ENCODE measurements around the gene LIN37. TPM values are rescaled to one million over a fixed set of nuclear protein-coding genes. Genes with fewer than 3 reads are reported as not detected.

The LIN37 gene
- total and polyA plus RNA-seq, 7 donors = 8.4 to 19.1 (median 13.6) TPM

- Histone ChIP-seq H3K27me3 (no peaks in the 10 kb centered on the region), H3K4me3 (peak overlapping the region in 1 of 4 donors; percentile 85), H3K27ac (peak overlapping the region; percentile 88 to 97 (median 93)), H3K36me3 (peaks cover 23 to 52% (median 30%) of the 10 kb centered on the region in 4 donors), H3K4me1 (peaks cover 0 to 33% (median 28%) of the 10 kb centered on the region in 4 donors), H3K9me3 (no peaks in the 10 kb centered on the region)
- no peak for DNase-seq
- WGBS, 2 donors = 91 to 92% methylated on average over 32 of the region's 32 CpGs
- intact Hi-C loops (cut with DNase I) = loop anchor here (2.0 to 5.0 kb wide), 2 partner anchors 21 to 92 kb away; partner anchors contain the start of gene RBM42
- TF ChIP-seq EP300 (IDR thresholded peaks at IDR 0.05) = no peak
- TF ChIP-seq POLR2AphosphoS5 (IDR thresholded peaks at IDR 0.05) = no peak
Measured at GRCh38 chr19:35719402-35720162, 28.8 kb upstream of the LIN37 start.

GRCh38 chr19:35720163-35720524, 28.2 kb upstream of the LIN37 start:
- H3K36me3 ChIP-seq = peaks cover 29 to 57% (median 36%) of the 10 kb centered on the region in 4 donors
- no peaks in the 10 kb centered on the region for H3K9me3 ChIP-seq
- intact Hi-C loops (cut with DNase I) = no loop called here
- H3K4me1 ChIP-seq = peaks cover 0 to 33% (median 28%) of the 10 kb centered on the region in 4 donors
- H3K27ac ChIP-seq = no peak overlapping the region
- no peaks in the 10 kb centered on the region for H3K27me3 ChIP-seq
- no peak for TF ChIP-seq POLR2A (IDR thresholded peaks at IDR 0.05)
- TF ChIP-seq EP300 (IDR thresholded peaks at IDR 0.05) = no peak
- TF ChIP-seq, protein P1, sequence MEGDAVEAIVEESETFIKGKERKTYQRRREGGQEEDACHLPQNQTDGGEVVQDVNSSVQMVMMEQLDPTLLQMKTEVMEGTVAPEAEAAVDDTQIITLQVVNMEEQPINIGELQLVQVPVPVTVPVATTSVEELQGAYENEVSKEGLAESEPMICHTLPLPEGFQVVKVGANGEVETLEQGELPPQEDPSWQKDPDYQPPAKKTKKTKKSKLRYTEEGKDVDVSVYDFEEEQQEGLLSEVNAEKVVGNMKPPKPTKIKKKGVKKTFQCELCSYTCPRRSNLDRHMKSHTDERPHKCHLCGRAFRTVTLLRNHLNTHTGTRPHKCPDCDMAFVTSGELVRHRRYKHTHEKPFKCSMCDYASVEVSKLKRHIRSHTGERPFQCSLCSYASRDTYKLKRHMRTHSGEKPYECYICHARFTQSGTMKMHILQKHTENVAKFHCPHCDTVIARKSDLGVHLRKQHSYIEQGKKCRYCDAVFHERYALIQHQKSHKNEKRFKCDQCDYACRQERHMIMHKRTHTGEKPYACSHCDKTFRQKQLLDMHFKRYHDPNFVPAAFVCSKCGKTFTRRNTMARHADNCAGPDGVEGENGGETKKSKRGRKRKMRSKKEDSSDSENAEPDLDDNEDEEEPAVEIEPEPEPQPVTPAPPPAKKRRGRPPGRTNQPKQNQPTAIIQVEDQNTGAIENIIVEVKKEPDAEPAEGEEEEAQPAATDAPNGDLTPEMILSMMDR (IDR thresholded peaks at IDR 0.05) = no peak
- TF ChIP-seq POLR2AphosphoS5 (IDR thresholded peaks at IDR 0.05) = no peak
- no peak for DNase-seq
- 92 to 94% methylated on average over 9 of the region's 9 CpGs for WGBS, 2 donors
- no peak overlapping the region for H3K4me3 ChIP-seq

- Histone ChIP-seq H3K4me1 (peaks cover 0 to 30% (median 23%) of the 10 kb centered on the region in 4 donors), H3K9me3 (no peaks in the 10 kb centered on the region), H3K27me3 (no peaks in the 10 kb centered on the region), H3K4me3 (no peak overlapping the region), H3K36me3 (peaks cover 34 to 62% (median 41%) of the 10 kb centered on the region in 4 donors), H3K27ac (no peak overlapping the region)
- WGBS, 2 donors = 91 to 94% methylated on average over 17 of the region's 17 CpGs
- DNase-seq = no peak
- TF ChIP-seq, protein P1 (IDR thresholded peaks at IDR 0.05) = no peak
- TF ChIP-seq POLR2AphosphoS5 (IDR thresholded peaks at IDR 0.05) = no peak
- no peak for TF ChIP-seq POLR2A (IDR thresholded peaks at IDR 0.05)
- TF ChIP-seq EP300 (IDR thresholded peaks at IDR 0.05) = no peak
- intact Hi-C loops (cut with DNase I) = no loop called here
Measured at GRCh38 chr19:35720648-35721047, 27.7 kb upstream of the LIN37 start.

GRCh38 chr19:35721374-35721773, 27.0 kb upstream of the LIN37 start:
- Histone ChIP-seq H3K4me1 (peaks cover 0 to 23% (median 16%) of the 10 kb centered on the region in 4 donors), H3K4me3 (no peak overlapping the region), H3K9me3 (no peaks in the 10 kb centered on the region), H3K27me3 (no peaks in the 10 kb centered on the region), H3K36me3 (peaks cover 41 to 69% (median 48%) of the 10 kb centered on the region in 4 donors), H3K27ac (no peak overlapping the region)
- intact Hi-C loops (cut with DNase I) = no loop called here
- DNase-seq = no peak
- 95 to 96% methylated on average over 16 of the region's 16 CpGs for WGBS, 2 donors
- TF ChIP-seq POLR2A (IDR thresholded peaks at IDR 0.05) (no peak), POLR2AphosphoS5 (IDR thresholded peaks at IDR 0.05) (no peak), EP300 (IDR thresholded peaks at IDR 0.05) (no peak)
- TF ChIP-seq, protein P1 (IDR thresholded peaks at IDR 0.05) = no peak

- no peak for TF ChIP-seq EP300 (IDR thresholded peaks at IDR 0.05)
- intact Hi-C loops (cut with DNase I) = no loop called here
- no peak overlapping the region for H3K4me3 ChIP-seq
- 95 to 96% methylated on average over 14 of the region's 14 CpGs for WGBS, 2 donors
- H3K36me3 ChIP-seq = peaks cover 50 to 80% (median 58%) of the 10 kb centered on the region in 4 donors
- H3K4me1 ChIP-seq = peaks cover 0 to 19% (median 15%) of the 10 kb centered on the region in 4 donors
- H3K9me3 ChIP-seq = no peaks in the 10 kb centered on the region
- no peak overlapping the region for H3K27ac ChIP-seq
- no peaks in the 10 kb centered on the region for H3K27me3 ChIP-seq
- DNase-seq = no peak
Measured at GRCh38 chr19:35722461-35722860, 25.9 kb upstream of the LIN37 start.
